Measurements from ENCODE around the gene MVD.

The MVD gene

DNA sequence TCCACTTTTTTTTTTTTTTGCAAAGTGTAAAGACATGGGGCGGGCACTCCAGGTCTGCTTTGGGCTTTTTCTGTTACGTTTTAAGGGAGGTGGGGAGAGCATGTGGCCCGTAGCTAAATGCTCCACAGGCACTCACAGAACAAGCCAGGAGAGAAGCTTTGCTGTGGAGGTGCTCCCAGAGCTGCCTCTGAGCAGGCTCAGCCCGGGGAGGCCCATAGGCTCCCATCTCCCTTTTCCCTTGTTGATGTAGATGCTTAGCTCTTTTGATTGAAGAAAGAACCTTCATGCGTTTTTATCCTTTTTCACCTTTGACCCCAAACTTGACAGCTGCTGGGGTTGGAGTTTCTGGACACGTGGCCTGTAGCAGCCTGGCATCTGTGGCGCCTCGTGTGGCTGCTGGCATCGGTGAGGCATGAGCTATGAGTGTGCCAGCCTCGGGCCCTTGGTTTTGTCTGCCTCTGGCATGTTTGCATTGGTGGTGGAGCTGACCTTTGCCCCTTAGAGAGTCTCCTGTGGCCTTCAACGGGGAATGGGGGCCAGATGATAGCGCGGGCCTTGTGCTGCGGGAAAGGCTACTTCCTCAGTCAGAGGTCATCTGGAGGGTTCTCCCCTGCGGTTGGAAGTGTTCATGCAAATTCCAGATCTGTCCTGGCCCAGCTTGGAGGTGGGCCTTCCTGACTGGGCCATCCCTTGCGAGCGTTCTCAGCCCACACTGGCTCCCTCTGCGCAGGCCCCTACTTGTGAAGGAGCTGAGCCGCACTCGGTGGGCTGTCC lies 44.5 kb downstream of the MVD start:
- H3K36me3 ChIP-seq: peaks cover 66% of the 10 kb centered on the region
- no peak overlapping the region for H3K4me3 ChIP-seq (ENCODE audit: low read depth, low read length)
- H3K4me1 ChIP-seq: peaks cover under 1% of the 10 kb centered on the region; the same call in 1 of the 2 replicates
- no peaks in the 10 kb centered on the region for H3K27me3 ChIP-seq
- no peaks in the 10 kb centered on the region for H3K9me3 ChIP-seq
- TF ChIP-seq, protein P1, sequence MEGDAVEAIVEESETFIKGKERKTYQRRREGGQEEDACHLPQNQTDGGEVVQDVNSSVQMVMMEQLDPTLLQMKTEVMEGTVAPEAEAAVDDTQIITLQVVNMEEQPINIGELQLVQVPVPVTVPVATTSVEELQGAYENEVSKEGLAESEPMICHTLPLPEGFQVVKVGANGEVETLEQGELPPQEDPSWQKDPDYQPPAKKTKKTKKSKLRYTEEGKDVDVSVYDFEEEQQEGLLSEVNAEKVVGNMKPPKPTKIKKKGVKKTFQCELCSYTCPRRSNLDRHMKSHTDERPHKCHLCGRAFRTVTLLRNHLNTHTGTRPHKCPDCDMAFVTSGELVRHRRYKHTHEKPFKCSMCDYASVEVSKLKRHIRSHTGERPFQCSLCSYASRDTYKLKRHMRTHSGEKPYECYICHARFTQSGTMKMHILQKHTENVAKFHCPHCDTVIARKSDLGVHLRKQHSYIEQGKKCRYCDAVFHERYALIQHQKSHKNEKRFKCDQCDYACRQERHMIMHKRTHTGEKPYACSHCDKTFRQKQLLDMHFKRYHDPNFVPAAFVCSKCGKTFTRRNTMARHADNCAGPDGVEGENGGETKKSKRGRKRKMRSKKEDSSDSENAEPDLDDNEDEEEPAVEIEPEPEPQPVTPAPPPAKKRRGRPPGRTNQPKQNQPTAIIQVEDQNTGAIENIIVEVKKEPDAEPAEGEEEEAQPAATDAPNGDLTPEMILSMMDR (IDR thresholded peaks at IDR 0.05; ENCODE audit: low read depth, low read length): no peak
- DNase-seq: no peak

DNA sequence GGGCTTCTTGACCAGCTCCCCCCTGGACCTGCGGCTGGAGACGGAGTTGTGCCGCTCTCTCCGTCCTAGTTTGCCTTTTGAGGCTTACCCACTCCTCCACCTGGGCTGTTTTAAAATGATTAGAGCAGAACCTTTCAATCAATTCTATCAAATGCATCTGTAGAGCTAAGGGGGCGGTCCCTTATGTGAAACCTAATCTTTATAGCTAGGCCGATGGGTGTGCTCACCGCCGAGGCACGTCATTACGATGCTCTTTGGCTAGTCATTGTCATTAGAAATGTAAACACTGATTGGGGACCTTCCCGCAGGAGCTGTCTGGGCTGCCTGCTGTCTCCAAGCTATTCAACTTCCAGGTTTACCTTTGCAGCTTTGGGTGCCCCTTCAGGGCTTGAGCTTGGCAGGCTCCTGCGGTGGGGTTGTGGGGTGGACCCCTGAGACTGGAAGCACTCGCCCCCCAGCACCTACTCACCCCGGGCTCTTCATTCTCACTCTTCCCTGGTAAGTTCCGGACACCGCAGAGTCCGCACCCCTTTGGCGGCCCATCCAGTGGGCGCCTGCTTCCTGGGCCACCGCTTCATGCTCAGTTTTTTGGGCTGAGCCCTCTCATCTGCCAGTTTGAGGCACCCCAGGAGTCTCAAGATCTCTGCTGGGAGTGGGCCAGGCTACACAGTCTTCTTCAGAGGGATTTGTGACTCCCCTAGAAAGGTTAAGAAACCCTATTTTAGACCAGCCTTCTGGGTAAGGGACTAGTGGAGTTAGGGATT lies 45.4 kb downstream of the MVD start:
- peaks cover 63% of the 10 kb centered on the region for H3K36me3 ChIP-seq
- no peak overlapping the region for H3K4me3 ChIP-seq (ENCODE audit: low read depth, low read length)
- TF ChIP-seq, protein P1 (IDR thresholded peaks at IDR 0.05; ENCODE audit: low read depth, low read length): no peak
- H3K9me3 ChIP-seq: no peaks in the 10 kb centered on the region
- H3K27me3 ChIP-seq: no peaks in the 10 kb centered on the region
- DNase-seq: no peak
- peaks cover 4% of the 10 kb centered on the region; the same call in 1 of the 2 replicates for H3K4me1 ChIP-seq

DNA sequence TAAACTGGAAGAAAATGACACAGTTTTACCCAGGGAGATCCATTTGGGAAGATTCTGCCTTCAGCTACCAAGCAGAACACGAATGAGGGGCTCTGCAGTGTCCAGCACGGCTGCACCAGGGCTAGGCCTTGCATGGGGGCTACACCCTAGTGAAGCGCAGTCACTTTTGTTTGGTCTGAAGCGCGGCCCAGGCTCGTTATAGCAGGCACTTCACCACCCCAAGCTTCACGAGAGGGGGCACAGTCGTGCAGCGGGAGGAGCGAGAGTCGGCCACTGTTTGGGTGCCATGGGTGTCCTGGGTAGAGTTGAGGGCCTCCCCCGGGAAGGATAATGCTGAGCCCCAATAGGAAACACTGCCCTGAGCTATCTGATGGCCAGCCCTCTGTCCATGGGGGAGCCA lies 46.2 kb downstream of the MVD start:
- no peaks in the 10 kb centered on the region for H3K9me3 ChIP-seq
- no peak overlapping the region for H3K4me3 ChIP-seq (ENCODE audit: low read depth, low read length)
- DNase-seq: no peak
- H3K36me3 ChIP-seq: peaks cover 58% of the 10 kb centered on the region
- H3K27me3 ChIP-seq: no peaks in the 10 kb centered on the region
- peaks cover 4% of the 10 kb centered on the region; the same call in 1 of the 2 replicates for H3K4me1 ChIP-seq
- TF ChIP-seq, protein P1 (IDR thresholded peaks at IDR 0.05; ENCODE audit: low read depth, low read length): no peak

DNA sequence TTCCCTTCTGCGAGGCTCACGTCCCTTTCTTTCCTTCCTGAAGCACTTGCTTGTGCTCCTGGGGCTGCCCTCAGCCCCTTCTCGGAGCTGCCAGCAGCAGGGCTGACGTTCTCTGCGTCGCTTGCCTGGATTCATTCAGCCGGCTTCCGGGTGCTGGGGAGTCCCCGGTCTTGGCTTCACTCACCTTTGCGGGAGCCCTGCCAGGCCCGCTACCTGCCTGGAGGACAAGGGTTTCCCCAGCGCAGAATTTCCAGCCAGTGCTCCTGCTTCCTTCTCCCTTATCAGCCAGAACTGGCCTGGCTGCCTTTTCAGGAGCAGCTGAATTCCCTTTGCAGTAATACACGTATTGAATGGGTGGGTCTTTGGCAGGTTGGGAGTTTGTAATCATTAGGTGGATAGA lies 46.6 kb downstream of the MVD start:
- Histone ChIP-seq H3K36me3 (peaks cover 59% of the 10 kb centered on the region), H3K4me3 (ENCODE audit: low read depth, low read length) (no peak overlapping the region)

DNA sequence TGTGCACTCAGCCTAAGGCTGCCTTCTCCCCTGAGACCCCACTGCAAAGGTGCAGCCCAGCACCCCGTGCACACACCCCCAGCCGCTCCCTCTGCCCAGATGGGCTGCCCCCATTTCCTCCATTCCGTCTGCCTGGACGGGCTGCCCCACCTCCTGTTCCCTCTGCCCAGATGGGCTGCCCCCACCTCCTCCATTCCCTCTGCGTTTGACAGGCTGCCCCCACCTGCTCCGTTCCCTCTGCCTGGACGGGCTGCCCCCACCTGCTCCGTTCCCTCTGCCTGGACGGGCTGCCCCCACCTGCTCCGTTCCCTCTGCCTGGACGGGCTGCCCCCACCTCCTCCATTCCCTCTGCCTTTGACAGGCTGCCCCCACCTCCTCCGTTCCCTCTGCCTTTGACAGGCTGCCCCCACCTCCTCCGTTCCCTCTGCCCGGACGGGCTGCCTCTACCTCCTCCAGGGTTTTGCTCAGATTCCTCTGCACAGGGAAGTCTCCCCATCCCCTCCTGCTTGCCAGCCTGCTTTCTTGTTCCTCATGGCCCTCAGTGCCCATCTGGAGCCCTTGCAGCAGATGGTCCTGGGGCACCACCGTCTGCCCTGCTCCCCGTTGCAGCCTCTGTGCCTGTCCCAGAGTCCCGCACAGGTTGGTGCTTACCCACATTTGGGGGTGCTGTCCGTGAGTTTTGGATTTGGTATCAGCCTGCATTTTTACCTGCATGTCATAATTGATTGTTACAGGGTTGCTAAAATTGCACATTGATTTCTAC lies 47.9 kb downstream of the MVD start:
- Histone ChIP-seq H3K9me3 (no peaks in the 10 kb centered on the region), H3K4me3 (ENCODE audit: low read depth, low read length) (no peak overlapping the region), H3K4me1 (peaks cover 4% of the 10 kb centered on the region; the same call in 1 of the 2 replicates), H3K27me3 (no peaks in the 10 kb centered on the region), H3K36me3 (peaks cover 69% of the 10 kb centered on the region)
- TF ChIP-seq, protein P1 (IDR thresholded peaks at IDR 0.05; ENCODE audit: low read depth, low read length): no peak
- no peak for DNase-seq

More for the DNA sequence above, 46.6 kb downstream of the MVD start:
- no peak for DNase-seq
- H3K9me3 ChIP-seq: no peaks in the 10 kb centered on the region
- H3K27me3 ChIP-seq: no peaks in the 10 kb centered on the region
- TF ChIP-seq, protein P1 (IDR thresholded peaks at IDR 0.05; ENCODE audit: low read depth, low read length): no peak
- peaks cover 4% of the 10 kb centered on the region; the same call in 1 of the 2 replicates for H3K4me1 ChIP-seq

Data from BE2C (cell line).